A204.1 (cell line): ENCODE data around the gene PLAAT5.

Experiments used
- FAIRE-seq: peaks from 2 replicates; lab custom pipeline; 2012; peaks lifted over from hg19 to GRCh38; lab: Jason Lieb, UNC

Gene PLAAT5

DNA sequence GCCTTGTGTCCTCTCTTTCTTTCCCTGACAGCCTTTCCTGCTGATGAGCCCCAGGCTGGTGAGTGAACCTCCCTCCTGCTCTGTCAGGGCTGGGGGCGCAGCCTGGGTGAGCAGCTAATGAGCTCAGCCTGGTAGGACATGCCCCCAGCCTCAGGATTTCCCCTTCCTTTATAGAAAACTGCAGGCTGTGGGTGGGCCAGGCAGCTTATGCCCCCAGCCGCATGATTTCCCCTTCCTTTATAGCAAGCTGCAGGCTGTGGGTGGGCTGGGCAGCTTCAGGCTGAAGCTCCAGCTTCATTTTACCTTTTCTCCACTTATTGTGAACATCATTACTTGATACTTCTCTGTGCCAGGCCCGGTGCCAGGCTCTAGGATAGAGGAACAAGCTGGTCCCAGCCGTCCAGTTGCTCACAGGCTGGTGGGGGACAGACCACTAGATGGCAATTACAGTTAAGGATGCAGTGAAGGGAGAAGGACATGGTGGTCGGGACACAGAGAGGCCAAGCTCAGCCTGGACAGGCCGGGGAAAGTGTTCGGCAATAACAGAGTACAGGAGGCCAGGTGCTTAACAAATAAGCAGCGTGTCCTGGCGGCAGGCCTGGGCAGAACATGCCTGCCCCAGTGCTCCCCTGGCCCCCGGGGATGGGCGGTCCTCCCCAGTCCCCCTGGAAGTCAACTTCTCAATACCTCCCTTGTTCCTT lies 20.2 kb upstream of the PLAAT5 start:
- FAIRE-seq, result no peak

DNA sequence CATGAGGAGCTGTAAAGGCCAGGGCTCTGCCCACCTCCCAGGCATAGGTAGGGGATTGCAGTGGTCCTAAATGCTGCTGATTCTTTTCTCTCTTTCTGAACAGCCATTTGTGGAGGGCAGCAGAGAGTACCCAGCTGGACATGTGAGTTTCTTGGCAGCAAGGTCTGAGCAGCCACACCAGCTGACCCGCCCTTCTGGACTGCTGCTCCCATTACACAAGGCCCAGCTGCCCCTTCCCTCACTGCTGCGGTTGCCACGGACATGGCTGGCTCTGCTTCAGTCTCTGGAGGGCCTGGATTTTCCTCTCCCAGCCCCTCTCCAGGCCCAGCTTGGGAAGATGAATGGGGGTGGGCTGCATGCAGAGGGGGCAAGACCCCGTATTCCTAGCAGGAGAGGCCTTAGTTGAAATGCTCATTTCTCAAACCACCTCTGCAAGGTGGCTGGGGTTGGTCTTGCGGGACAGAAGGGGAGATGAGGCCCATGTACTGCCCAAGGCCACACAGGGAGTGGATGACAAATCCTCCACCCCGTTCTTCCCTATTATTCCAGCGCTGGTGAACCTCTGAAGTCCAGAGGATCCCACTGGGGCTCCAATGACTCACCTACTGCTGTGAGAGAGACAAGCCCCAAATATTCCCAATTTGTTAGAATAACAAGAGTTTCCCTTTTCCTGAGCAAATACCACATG lies 19.5 kb upstream of the PLAAT5 start:
- no peak for FAIRE-seq

DNA sequence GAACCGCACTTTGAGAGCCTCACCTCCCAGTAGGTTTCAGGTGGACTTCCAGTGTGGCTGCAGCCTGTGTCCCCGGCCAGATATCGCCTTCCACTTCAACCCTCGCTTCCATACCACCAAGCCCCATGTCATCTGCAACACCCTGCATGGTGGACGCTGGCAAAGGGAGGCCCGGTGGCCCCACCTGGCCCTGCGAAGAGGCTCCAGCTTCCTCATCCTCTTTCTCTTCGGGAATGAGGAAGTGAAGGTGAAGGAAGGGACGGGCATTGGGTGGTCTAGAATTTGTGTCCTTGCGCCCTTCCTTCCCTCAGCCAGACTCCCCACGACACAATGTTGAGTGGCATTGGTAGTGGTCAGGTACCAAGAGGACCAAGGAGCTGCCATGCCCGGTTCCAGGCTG lies 17.8 kb upstream of the PLAAT5 start:
- no peak for FAIRE-seq

DNA sequence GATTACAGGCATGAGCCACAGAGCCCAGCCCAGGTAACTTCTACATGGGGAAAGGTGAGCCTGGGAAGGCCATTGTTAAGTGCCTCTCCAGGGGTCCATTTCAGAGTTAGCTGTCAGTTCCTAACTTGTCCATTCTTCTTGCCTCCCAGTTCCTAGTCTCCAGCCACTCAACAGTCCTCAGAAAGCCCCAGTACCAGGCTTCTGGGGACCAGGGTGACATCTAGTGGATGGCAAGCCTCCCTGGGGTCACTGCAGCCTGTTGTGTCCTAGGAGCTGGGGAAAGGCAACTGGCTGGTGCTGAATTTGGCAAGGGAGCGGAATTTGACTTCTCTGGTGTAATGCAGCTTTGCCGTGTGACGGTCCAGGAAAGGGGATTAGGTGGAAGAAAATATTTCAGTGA lies 17.0 kb upstream of the PLAAT5 start:
- FAIRE-seq, result no peak

DNA sequence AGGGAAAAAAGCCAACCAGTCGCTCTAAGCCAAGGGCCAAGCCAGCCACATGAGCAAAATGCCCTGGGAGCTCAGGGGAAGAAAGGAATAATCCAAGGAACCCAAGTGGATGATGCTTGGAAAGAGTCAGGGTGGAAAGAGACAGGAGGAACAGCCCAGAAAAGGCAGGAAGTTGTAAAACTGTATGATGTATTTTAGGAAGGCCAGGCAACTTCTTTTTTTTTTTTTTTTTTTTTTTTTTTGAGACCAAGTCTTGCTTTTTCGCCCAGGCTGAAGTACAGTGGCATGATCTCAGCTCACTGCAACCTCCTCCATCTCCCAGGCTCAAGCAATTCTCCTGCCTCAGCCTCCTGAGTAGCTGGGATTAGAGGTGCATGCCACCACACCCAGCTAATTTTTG lies 16.5 kb upstream of the PLAAT5 start:
- FAIRE-seq, result no peak

DNA sequence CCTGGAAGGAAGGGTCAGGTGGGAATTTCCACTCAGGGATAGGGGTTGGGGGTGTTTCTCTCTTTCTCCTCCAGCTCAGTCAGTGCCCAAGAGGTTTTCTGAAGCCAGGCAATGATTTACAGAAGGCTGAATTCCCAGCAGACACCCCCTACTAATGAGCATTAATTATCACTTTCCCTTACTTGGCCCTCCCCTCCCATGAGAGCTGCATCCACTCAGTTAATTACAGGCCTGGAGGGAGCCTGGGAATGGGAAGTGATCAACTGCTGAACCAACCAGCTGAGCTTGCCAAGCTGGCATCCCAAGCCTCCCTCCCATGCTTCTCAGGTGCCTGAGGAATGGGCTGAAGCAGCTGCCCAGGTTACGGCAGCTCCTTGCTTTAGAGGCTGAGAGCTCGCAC lies 15.9 kb upstream of the PLAAT5 start:
- no peak for FAIRE-seq

DNA sequence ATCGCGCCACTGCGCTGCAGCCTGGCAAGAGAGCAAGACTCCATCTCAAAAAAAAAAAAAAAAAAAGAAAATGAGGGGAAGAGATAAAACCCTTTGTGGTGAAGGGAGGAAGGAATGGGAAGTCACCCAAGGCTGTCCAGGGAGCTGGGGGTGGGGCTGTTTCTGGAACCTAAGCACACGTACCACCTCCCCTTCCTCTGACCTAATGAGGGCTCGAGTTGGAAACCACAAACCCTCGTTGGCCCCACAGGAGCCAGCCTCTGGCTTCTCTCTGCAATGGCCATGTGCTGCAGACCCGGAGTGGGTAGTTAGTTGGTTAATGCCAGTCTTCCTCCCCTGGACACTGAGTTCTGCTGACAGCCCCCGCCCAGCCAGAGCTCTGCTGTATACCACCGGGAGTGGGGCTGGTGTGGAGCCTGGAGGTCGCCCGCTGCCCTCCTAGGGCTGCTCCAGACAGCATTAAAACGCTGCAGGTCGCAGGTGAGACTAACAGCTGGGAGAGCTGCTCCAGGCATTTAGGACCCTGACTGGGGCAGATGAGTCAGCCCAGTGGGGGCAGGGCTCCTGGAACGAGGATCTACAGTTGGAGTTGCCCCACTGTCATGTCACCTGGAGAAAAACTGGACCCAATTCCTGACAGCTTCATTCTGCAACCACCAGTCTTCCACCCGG lies 15.0 kb upstream of the PLAAT5 start, which contains the start of gene LGALS12:
Gene LGALS12, plus strand, starts transcription at position 228 of the 672 bp plus-strand sequence. Its CDS starts 375 bp downstream, at position 603.
- FAIRE-seq, result no peak

DNA sequence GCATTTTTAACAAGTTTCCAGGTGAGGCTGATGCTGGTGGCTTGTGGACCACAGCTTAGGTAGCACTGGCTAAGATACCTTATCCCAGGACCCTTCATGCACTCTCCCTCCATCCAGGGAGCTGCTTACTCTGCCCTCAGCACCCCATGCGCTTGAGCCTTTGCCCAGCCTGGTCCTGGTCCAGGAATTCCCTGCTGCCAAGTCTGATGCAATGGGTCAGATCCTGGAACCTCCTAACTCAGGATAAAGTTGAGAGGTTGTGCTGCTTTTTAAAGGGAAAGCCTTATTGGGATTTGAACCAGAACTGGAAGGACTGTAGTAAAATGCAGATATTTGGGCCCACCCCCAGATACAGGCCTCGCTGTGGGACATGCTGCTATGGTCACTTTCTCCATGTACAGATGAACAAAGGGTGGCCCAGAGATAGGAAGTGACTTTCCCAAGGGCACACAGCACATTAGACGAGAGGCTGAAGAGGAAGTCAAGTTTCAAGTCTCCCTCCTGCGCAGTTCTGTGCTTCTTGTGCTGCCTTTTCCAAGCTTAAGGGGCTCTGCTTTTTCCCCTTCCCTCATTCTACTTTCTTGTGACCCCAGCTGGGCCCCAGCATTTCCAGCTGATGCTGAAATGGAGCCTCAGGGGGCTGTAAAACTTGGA lies 14.1 kb upstream of the PLAAT5 start:
- no peak for FAIRE-seq

DNA sequence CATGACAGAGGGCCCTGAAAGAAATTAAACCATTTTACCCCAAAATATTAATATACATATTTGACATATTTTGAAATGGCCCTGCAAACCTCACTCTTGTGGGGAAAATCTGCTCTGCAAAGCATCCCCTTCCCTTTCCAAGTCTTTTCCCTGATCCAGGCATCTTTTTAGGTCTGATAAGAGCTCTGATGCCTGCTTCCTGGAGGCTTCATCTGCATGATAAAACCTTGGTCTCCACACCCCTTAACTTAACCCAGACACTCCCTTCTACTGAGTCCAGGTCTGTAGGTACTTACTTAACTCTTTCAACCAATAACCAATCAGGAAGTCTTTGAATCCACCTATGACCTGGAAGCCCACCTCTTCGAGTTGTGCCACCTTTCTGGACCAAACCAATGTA lies 13.1 kb upstream of the PLAAT5 start:
- no peak for FAIRE-seq

DNA sequence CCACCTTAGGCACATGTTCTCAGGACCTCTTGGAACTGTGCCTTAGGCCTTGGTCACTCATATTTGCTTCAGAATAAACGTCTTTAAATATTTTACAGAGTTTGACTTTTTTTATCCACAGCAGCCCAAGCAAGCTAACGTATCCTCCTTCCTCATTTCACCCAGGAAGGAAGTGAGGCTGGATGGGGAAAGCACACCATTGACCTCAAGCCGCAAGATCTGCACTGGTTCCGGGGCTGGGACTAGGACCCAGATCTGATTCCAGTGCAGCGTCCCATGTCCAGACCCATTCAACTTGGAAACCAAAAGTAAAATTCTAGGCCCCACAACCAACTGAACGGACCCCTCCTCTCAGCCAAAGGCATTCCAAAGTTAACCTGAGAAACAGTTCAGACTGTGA lies 12.5 kb upstream of the PLAAT5 start:
- no peak for FAIRE-seq

DNA sequence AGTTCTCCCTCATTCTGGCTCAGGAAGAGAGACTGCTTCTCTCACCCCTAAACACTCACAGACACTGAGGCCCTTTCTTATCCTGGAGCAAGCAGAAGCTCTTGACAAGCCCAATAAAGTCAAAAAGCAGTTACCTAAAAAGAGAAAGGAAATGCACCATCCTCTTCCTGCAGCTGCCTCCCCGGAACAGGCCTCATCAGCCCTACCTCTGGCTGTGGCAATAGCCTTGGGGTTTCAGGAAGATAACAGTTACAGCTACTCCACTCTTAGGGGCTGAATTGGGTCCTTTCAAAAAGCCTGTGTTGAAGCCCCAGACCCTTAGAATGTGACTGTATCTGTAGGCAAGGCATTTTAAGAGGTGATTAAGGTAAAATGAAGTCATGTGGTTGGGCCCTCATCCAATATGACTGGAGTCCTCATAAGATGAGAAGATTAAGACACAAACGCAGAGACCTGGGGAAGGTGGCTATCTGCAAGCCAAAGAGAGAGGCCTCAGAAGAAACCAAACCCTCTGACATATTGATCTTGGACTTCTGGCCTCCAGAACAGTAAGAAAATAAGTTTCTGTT lies 11.4 kb upstream of the PLAAT5 start:
- no peak for FAIRE-seq

DNA sequence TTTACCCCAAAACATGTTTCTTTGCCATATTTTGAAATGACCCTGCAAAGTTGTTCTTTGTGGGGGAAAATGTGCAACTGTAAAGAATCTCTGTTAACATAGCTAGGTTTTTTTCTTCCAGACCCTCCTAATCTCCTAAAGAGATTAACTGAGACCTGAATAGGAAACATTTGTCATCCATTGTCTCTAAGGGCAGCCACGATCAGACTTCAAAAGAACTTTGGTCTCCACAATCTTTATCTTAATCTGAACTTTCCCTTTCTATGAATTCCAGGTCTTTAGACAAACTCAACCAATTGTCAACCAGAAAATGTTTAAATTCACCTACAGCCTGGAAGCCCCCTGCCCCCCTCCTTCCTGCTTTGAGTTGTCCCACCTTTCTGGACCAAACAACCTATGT lies 10.3 kb upstream of the PLAAT5 start:
- no peak for FAIRE-seq

DNA sequence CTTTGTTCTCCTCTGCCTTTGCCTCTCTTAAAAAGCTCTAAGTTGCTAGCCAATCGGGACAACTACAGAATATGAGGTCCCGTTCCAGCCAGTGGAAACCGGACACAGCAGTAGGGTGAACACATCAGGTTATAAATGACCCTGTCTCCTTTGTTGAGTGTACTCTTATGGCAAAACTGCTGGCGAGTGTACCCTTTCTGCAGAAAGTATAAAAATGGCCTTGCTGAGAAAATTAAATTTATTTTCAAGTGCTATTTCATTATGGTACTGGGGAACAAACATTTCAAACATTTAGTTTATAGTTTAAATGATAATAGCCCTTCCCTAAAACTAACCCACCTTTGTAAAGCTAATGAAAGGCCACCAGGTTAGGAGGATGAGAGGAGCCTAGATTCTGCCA lies 8.9 kb upstream of the PLAAT5 start:
- FAIRE-seq, result no peak

DNA sequence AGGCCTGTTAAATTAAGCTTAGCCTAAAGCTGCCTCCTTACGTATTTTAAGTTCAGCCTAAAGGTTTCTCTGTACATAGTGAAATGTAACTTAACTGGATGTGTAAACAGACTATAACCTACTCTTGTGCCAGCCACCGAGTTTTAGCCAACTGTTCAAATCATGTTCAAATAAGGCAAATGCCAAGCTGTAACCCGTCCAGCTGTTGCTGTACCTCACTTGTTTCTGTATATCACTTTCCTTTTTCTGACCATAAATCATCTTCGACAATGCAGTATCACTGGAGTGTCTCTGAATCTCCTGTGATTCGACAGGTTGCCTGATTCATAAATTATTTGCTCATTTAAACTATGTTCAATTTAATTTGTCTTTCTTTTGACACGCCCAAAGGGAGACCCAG lies 4.0 kb upstream of the PLAAT5 start:
- FAIRE-seq, result no peak

DNA sequence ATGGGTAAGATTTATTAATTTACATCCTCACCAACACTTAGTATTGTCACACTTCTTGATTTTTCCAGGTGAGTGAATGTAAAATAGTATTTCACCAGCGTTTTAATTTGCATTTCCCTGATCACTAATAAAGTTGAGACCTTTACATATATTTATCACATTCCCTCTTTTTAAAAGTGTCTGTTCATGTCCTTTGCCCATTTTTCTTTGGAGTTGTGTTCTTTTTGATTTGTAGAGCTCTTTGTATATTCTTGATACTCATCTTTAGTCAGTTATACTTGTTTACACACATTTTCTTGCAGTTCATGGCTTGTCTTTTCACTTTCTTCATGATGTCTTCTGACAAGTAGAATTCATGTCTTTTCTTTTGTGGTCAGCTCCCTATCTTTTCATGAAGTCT lies 2.2 kb upstream of the PLAAT5 start:
- no peak for FAIRE-seq

DNA sequence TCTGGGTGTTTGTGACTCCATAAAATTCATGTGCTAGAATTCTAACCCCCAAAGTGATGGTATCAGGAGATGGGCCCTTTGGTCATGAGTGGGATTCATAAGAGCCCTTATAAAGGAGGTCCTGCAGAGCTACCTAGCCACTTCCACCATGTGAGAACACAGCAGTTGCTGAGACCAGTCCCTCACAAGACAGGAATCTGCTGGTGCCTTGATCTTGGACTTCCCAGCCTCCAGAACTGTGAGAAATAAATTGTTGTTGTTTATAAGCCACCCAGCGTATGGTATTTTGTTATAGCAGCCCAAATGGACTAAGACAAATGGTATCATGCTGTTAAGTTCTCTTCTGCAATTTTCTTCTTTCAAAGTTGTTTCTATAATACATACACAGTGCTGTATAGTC lies 1.5 kb upstream of the PLAAT5 start:
- no peak for FAIRE-seq

DNA sequence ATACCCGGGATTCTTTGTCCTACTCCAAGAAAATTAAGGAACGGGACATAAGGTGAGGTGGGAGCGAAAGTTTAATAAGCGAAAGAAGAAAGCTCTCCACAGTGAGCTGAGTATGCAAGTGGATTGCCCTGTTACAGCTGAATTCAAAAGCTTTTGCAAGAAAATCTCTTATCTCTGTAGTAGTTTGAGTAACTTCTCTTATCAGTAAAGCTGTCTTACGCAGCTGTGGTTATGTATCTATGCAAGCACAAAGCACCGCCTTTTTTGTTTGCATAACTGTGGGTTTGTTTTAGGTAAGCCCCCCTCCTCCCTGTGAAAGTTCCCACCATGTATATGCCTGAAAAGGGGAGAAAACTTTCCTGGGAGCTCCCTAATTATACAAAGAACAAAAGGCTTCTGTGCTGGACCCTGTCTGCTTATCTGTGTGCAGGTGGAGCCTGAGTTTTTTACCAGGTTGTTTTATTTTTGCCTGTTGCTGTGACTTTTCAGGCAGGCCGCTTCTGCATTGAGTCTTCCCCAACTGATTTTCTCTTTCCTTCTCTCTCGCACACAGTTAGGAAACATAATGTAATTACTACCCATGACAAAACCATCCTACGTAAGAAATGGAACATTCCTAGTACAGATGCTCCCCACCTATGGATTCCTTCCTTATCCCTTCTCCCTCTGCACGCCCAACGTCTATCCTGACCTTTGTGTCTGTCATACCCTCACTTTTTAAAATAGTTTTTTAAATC lies 837 bp upstream of the PLAAT5 start:
- FAIRE-seq, result no peak

DNA sequence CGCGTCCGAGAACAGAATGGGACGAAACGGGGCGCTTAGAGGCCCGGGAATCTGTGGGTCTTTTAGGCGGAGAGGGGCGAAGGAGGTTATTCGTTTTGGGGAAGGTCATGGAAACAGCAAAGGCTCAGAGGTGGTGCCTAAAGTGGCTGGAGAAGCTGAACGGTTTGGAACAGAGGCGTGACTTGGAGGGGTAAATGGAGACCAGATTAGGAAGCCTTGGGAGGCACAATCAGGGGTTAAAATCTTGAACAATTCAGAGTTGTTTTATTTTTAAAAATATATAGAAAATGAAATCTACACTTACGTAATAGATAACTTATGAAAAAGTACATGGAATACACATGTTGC lies 247 bp upstream of the PLAAT5 start:
- no peak for FAIRE-seq

DNA sequence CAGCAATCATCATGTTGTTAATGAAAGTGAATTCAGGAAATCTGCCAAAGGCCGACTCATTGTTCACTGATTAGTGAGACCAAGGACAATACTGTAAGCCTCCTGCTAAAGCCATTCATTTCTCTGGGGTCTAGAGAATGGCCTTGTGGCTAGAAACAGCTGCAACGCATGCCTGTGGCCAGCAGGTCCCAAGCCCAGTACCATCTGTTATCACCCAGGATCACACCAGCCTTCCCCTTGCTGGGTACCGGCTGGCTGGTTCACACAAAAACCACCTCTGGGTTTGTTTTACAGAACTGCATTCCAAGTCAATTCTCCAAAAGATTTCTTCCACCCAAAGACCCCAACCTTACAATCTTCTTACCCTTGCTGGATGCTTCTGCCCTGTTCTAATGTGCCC lies 1.1 kb downstream of the PLAAT5 start:
- no peak for FAIRE-seq

DNA sequence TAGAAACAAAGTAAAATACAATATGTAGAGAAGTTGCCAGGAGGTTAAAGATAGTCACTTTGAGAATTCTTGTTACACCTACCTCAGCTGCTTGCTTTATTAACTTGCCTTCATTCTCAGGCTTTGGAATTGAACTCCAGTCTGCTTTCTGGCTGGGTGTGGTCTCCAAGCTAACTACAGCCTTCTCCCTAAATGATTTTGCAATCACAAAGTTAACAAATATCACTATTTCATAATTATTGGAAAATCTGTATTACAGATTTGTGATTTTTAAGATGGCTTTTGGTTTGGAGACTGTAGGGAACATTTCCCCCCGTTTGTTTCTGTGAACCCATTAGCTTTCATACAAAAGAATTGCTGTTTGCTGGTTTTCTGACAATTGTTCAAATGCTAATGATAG lies 2.2 kb downstream of the PLAAT5 start:
- no peak for FAIRE-seq

DNA sequence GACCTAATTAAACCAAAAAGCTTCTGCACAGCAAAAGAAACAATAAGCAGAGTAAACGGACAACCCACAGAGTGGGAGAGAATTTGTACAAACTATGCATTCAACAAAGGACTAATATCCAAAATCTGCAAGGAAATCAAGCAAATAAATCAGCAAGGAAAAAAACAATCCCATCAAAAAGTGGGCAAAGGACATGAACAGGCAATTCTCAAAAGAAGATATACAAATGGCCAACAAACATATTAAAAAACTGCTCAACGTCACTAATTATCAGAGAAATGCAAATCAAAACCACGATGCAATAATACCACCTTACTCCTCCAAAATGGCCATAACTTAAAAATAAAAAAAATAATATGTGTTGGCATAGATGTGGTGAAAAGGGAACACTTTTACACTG lies 5.2 kb downstream of the PLAAT5 start:
- FAIRE-seq, result no peak

DNA sequence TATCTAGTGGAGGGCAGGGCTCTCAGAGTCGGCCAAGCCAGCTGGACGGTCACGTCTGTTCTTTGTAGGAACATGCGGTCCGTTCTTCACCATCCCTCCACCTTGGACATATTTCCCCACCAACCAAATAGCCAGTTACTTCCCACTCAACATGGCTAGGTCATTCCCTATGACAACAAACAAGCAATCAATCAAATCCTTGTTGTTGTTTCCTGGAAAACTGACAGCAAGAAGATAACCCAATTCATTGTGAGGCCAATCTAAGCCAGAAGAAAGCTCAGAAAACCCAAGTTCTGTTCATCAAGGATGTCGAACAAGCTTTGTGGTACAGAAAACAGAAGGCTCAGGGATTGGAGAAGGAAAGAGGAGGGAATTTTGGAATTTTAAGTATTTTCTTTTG lies 10.9 kb downstream of the PLAAT5 start:
- no peak for FAIRE-seq
